PC-9 (cell line): ENCODE data around the gene CBL. TPM values are rescaled to one million over a fixed set of nuclear protein-coding genes. Genes with fewer than 3 reads are reported as not detected.
A peak's percentile ranks its signal among the peaks of the same experiment; 100 is the strongest.

Experiments
- BruUV-seq: library from RNA; stranded (reverse); fragments of 400-500 nt; replicated peaks from 2 replicates; lab custom pipeline; 2021; lab: Mats Ljungman, UMichigan
- CTCF ChIA-PET: fragments of 300-600 bp; sonication (Branson Sonifier 250); formaldehyde crosslinking; loops from one replicate; lab custom pipeline; 2022; ENCODE audit warnings: antibody characterized with exemption; lab: Charles Lee
- POLR2A ChIA-PET: fragments of 300-600 bp; sonication (Branson Sonifier 250); formaldehyde crosslinking; loops from one replicate; lab custom pipeline; 2022; ENCODE audit warnings: antibody characterized with exemption; ENCODE audit not compliant: unreplicated experiment; lab: Charles Lee
- DNase-seq, 2 experiments: peaks; one replicate each; pipeline versions ENCODE4 v3.0.0 to v3.0.0-alpha.2; 2015 to 2022; ENCODE audit warnings: mixed read lengths in 1 of 2
- H2AFZ ChIP-seq: fragments of 200-600 bp; sonication (generic); 2 replicates; pipeline ENCODE4 v1.8.1; 2017; ENCODE audit warnings: antibody characterized with exemption
- H3F3A ChIP-seq: fragments of 200-600 bp; sonication (generic); 2 replicates; pipeline ENCODE4 v1.8.1; 2017; ENCODE audit warnings: antibody characterized with exemption, mild to moderate bottlenecking, low read depth; ENCODE audit not compliant: insufficient read depth
- H3K27ac ChIP-seq: fragments of 200-600 bp; sonication (generic); 2 replicates; pipeline ENCODE4 v1.6.1; 2016; ENCODE audit warnings: mixed run types
- H3K27me3 ChIP-seq: fragments of 200-600 bp; sonication (generic); 2 replicates; pipeline ENCODE4 v1.6.1; 2016; ENCODE audit warnings: low read depth, mixed run types; ENCODE audit not compliant: insufficient read depth
- H3K36me3 ChIP-seq: fragments of 200-600 bp; sonication (generic); 2 replicates; pipeline ENCODE4 v1.6.1; 2016; ENCODE audit warnings: low read depth, mixed run types
- H3K4me1 ChIP-seq: fragments of 200-600 bp; sonication (generic); replicated peaks from 2 replicates; pipeline ENCODE4 v1.6.1; 2016; ENCODE audit warnings: mixed run types; ENCODE audit not compliant: insufficient read depth
- H3K4me2 ChIP-seq: fragments of 200-600 bp; sonication (generic); 2 replicates; pipeline ENCODE4 v1.6.1; 2017; ENCODE audit warnings: mixed run types
- H3K4me3 ChIP-seq: fragments of 200-600 bp; sonication (generic); 2 replicates; pipeline ENCODE4 v1.6.1; 2016; ENCODE audit warnings: mixed run types
- H3K79me2 ChIP-seq: fragments of 200-600 bp; sonication (generic); 2 replicates; pipeline ENCODE4 v1.6.1; 2017; ENCODE audit warnings: low read depth, mixed run types
- H3K9me2 ChIP-seq: fragments of 200-600 bp; sonication (generic); 2 replicates; pipeline ENCODE4 v1.8.1; 2017; ENCODE audit warnings: mild to moderate bottlenecking; ENCODE audit not compliant: insufficient read depth
- H3K9me3 ChIP-seq: fragments of 200-600 bp; sonication (generic); 2 replicates; pipeline ENCODE4 v1.8.1; 2016; ENCODE audit warnings: low read depth; ENCODE audit not compliant: insufficient read depth
- H4K20me1 ChIP-seq: fragments of 200-600 bp; sonication (generic); 2 replicates; pipeline ENCODE4 v1.8.1; 2017; ENCODE audit not compliant: insufficient read depth
- CTCF ChIP-seq: fragments of 200-600 bp; sonication (generic); conservative IDR thresholded peaks from 2 replicates; pipeline ENCODE4 v1.6.1; 2017; ENCODE audit warnings: mixed run types, antibody characterized with exemption, mild to moderate bottlenecking, moderate library complexity
- EZH2 ChIP-seq: fragments of 200-600 bp; sonication (generic); IDR thresholded peaks from 2 replicates; pipeline ENCODE4 v1.8.0; 2017; ENCODE audit warnings: antibody characterized with exemption, low read depth
- intact Hi-C: fragments of 100-400 bp; cut with micrococcal nuclease; formaldehyde crosslinking; loops from one replicate; pipeline ENCODE4 v1.10.0; 2022; ENCODE audit not compliant: unreplicated experiment
- total RNA-seq: library from RNA; stranded (reverse); gene quantifications from 2 replicates; pipeline ENCODE4 v1.2.3, GENCODE V29; 2021

The CBL gene
- total RNA-seq, 1 experiment from 2014 or later: 32.9 TPM

GRCh38 chr11:119206511-119207414, 624 bp downstream of the CBL start:
- intact Hi-C loops: loop anchor here (5.0 kb wide), 3 partner anchors 76 to 266 kb away; partner anchors contain the start of gene MCAM
- DNase-seq: peak; percentile 10 to 46
- BruUV-seq: no TSS peak

GRCh38 chr11:119207415-119207960, 1.3 kb downstream of the CBL start:
- POLR2A ChIA-PET: interaction anchor here (0.6 kb wide), 2 partner anchors 100 to 164 kb away, joined by 5 to 21 read pairs; no protein-coding TSS in a partner anchor
- no peak overlapping the region for H2AFZ ChIP-seq
- peaks cover 26% of the 10 kb centered on the region for H3K4me1 ChIP-seq
- peaks cover 17% of the 10 kb centered on the region for H3F3A ChIP-seq
- DNase-seq: peak in 1 of 2 experiments; percentile 56
- peak overlapping the region; percentile 90 for H3K4me3 ChIP-seq
- H3K27ac ChIP-seq: peak overlapping the region; percentile 21; the same call in 1 of the 2 replicates
- H3K9me3 ChIP-seq: no peaks in the 10 kb centered on the region
- no peaks in the 10 kb centered on the region for H3K9me2 ChIP-seq
- no peaks in the 10 kb centered on the region for H3K36me3 ChIP-seq
- H4K20me1 ChIP-seq: peaks cover 4% of the 10 kb centered on the region
- peaks cover 60% of the 10 kb centered on the region for H3K79me2 ChIP-seq
- intact Hi-C loops: loop anchor here (5.0 kb wide), 3 partner anchors 75 to 265 kb away; partner anchors contain the start of gene MCAM
- peak overlapping the region; percentile 91 for H3K4me2 ChIP-seq
- no TSS peak for BruUV-seq
- no peaks in the 10 kb centered on the region for H3K27me3 ChIP-seq
- TF ChIP-seq EZH2 (no peak), CTCF (no peak)
- CTCF ChIA-PET: no interaction called here

More at GRCh38 chr11:119206511-119207414, 624 bp downstream of the CBL start:
- Histone ChIP-seq H2AFZ (peak overlapping the region; percentile 96), H3K27me3 (no peaks in the 10 kb centered on the region), H3K36me3 (no peaks in the 10 kb centered on the region), H3K9me3 (no peaks in the 10 kb centered on the region), H3K79me2 (peaks cover 54% of the 10 kb centered on the region), H3K9me2 (no peaks in the 10 kb centered on the region), H3F3A (peaks cover 17% of the 10 kb centered on the region), H4K20me1 (peaks cover 4% of the 10 kb centered on the region), H3K4me2 (peak overlapping the region; percentile 91), H3K4me1 (peaks cover 26% of the 10 kb centered on the region), H3K27ac (peak overlapping the region; percentile 57), H3K4me3 (peak overlapping the region; percentile 90)
- TF ChIP-seq CTCF (0 out of 2 replicates have a peak, but pooled peaks have one; percentile 5), EZH2 (no peak)
- CTCF ChIA-PET: interaction anchor here (0.6 to 1.1 kb wide), 8 partner anchors 10 to 269 kb away, joined by 3 to 15 read pairs (median 9); no protein-coding TSS in a partner anchor
- POLR2A ChIA-PET: interaction anchor here (0.6 to 1.1 kb wide), 6 partner anchors 16 to 164 kb away, joined by 4 to 21 read pairs (median 6); no protein-coding TSS in a partner anchor

GRCh38 chr11:119209186-119209585, 3.0 kb downstream of the CBL start:
- Histone ChIP-seq H2AFZ (no peak overlapping the region), H3K79me2 (peaks cover 77% of the 10 kb centered on the region), H3K36me3 (no peaks in the 10 kb centered on the region), H3K27me3 (no peaks in the 10 kb centered on the region), H3K4me1 (peaks cover 26% of the 10 kb centered on the region), H3K9me2 (no peaks in the 10 kb centered on the region), H3F3A (peaks cover 21% of the 10 kb centered on the region), H3K27ac (no peak overlapping the region), H3K4me3 (no peak overlapping the region), H3K9me3 (no peaks in the 10 kb centered on the region), H4K20me1 (peaks cover 4% of the 10 kb centered on the region), H3K4me2 (no peak overlapping the region)
- CTCF ChIA-PET: no interaction called here
- DNase-seq: no peak
- intact Hi-C loops: loop anchor here (5.0 kb wide), 3 partner anchors 73 to 263 kb away; partner anchors contain the start of gene MCAM
- no TSS peak for BruUV-seq
- POLR2A ChIA-PET: no interaction called here
- TF ChIP-seq CTCF (no peak), EZH2 (no peak)
